Hepatocyte (in vitro differentiated cells): Measurements from ENCODE around the gene MATR3. TPM values are rescaled to one million over a fixed set of nuclear protein-coding genes. Genes with fewer than 3 reads are reported as not detected.
A peak's percentile ranks its signal among the peaks of the same experiment; 100 is the strongest.

Experiments
- DNase-seq: peaks from one replicate; pipeline ENCODE4 v3.0.0-alpha.2; 2016; ENCODE audit warnings: low spot score
- H2AFZ ChIP-seq: fragments of 200-600 bp; sonication (generic); 2 replicates; pipeline ENCODE4 v1.6.0; 2016; ENCODE audit warnings: antibody characterized with exemption, mild to moderate bottlenecking
- H3K27ac ChIP-seq: fragments of 200-600 bp; sonication (generic); 2 replicates; pipeline ENCODE4 v1.5.1; 2016; ENCODE audit warnings: mild to moderate bottlenecking
- H3K27me3 ChIP-seq: fragments of 200-600 bp; sonication (generic); 2 replicates; pipeline ENCODE4 v1.6.1; 2016
- H3K36me3 ChIP-seq: fragments of 200-600 bp; sonication (generic); replicated peaks from 2 replicates; pipeline ENCODE4 v1.5.1; 2016; ENCODE audit warnings: low read depth; ENCODE audit not compliant: insufficient read depth
- H3K4me1 ChIP-seq: fragments of 200-600 bp; sonication (generic); 2 replicates; pipeline ENCODE4 v1.5.1; 2016; ENCODE audit warnings: mild to moderate bottlenecking, moderate library complexity; ENCODE audit not compliant: insufficient read depth
- H3K4me2 ChIP-seq: fragments of 200-600 bp; sonication (generic); 2 replicates; pipeline ENCODE4 v1.6.0; 2016
- H3K4me3 ChIP-seq: fragments of 200-600 bp; sonication (generic); 2 replicates; pipeline ENCODE4 v1.5.1; 2016; ENCODE audit warnings: mild to moderate bottlenecking
- H3K79me2 ChIP-seq: fragments of 200-600 bp; sonication (generic); 2 replicates; pipeline ENCODE4 v1.6.0; 2017; ENCODE audit warnings: mild to moderate bottlenecking
- H3K9me2 ChIP-seq: fragments of 200-600 bp; sonication (generic); replicated peaks from 2 replicates; pipeline ENCODE4 v1.6.0; 2017; ENCODE audit warnings: mild to moderate bottlenecking; ENCODE audit not compliant: insufficient read depth
- H3K9me3 ChIP-seq: fragments of 200-600 bp; sonication (generic); 2 replicates; pipeline ENCODE4 v1.5.1; 2016; ENCODE audit warnings: low read depth, mild to moderate bottlenecking
- H4K20me1 ChIP-seq: fragments of 200-600 bp; sonication (generic); 2 replicates; pipeline ENCODE4 v1.6.0; 2016; ENCODE audit warnings: mild to moderate bottlenecking; ENCODE audit not compliant: insufficient read depth, poor library complexity, severe bottlenecking
- CTCF ChIP-seq: fragments of 200-600 bp; sonication (generic); IDR thresholded peaks from 2 replicates; pipeline ENCODE4 v1.5.1; 2016; ENCODE audit warnings: antibody characterized with exemption, mild to moderate bottlenecking; ENCODE audit not compliant: poor library complexity
- EZH2 ChIP-seq: fragments of 200-600 bp; sonication (generic); IDR thresholded peaks from 2 replicates; pipeline ENCODE4 v1.6.1; 2016; ENCODE audit warnings: antibody characterized with exemption, mild to moderate bottlenecking, borderline replicate concordance
- EZH2phosphoT487 ChIP-seq: fragments of 200-600 bp; sonication (generic); IDR thresholded peaks from one replicate; pipeline ENCODE4 v1.6.1; 2018; ENCODE audit warnings: antibody characterized with exemption, mild to moderate bottlenecking, low read depth, moderate library complexity; ENCODE audit not compliant: unreplicated experiment, severe bottlenecking
- WGBS: methylation state at CpG from one replicate; pipeline ENCODE4 v1.1.6; 2016; ENCODE audit warnings: low lambda C conversion rate; ENCODE audit errors: missing lambda C conversion rate; 5-methylcytosine and 5-hydroxymethylcytosine counted together
- polyA plus RNA-seq: library from polyadenylated mRNA; unstranded; fragments of >200 nt; fragmentation: Nextera tagmentation; extraction: Ambion mirVana; gene quantifications from 2 replicates; pipeline ENCODE4 v1.2.1, GENCODE V29; 2016
- total RNA-seq: library from RNA; depleted of rRNA; stranded (reverse); fragments of >200 nt; gene quantifications from 2 replicates; pipeline ENCODE4 v1.2.3, GENCODE V29; 2014

MATR3 gene
- total and polyA plus RNA-seq, 2 experiments from 2014 or later: 183 to 355 TPM

GRCh38 chr5:139275536-139275935 lies 18.0 kb upstream of the MATR3 start:
- H3K27ac ChIP-seq: no peak overlapping the region
- no peaks in the 10 kb centered on the region for H3K36me3 ChIP-seq
- H3K4me3 ChIP-seq: no peak overlapping the region
- no peak overlapping the region for H2AFZ ChIP-seq
- H3K4me2 ChIP-seq: peak overlapping the region; percentile 91
- no peaks in the 10 kb centered on the region for H4K20me1 ChIP-seq
- DNase-seq: no peak
- no peaks in the 10 kb centered on the region for H3K9me3 ChIP-seq
- H3K79me2 ChIP-seq: peaks cover 8% of the 10 kb centered on the region
- no peaks in the 10 kb centered on the region for H3K27me3 ChIP-seq
- 90% methylated on average over 4 of the region's 4 CpGs for WGBS
- TF ChIP-seq EZH2: no peak
- TF ChIP-seq EZH2phosphoT487: no peak
- TF ChIP-seq CTCF: no peak
- H3K4me1 ChIP-seq: peaks cover 17% of the 10 kb centered on the region
- H3K9me2 ChIP-seq: no peaks in the 10 kb centered on the region

- TF ChIP-seq EZH2phosphoT487: no peak
- TF ChIP-seq CTCF: no peak
- no peak for TF ChIP-seq EZH2
- 48% methylated on average over 3 of the region's 3 CpGs for WGBS
These were observed 17.6 kb upstream of the MATR3 start for GRCh38 chr5:139275956-139276355.

GRCh38 chr5:139276426-139276825 lies 17.1 kb upstream of the MATR3 start:
- WGBS: 65% methylated on average over 2 of the region's 2 CpGs
- no peaks in the 10 kb centered on the region for H3K9me3 ChIP-seq
- H3K27ac ChIP-seq: no peak overlapping the region
- H3K36me3 ChIP-seq: no peaks in the 10 kb centered on the region
- no peak for DNase-seq
- H3K4me1 ChIP-seq: peaks cover 17% of the 10 kb centered on the region
- no peak overlapping the region for H2AFZ ChIP-seq
- H3K4me3 ChIP-seq: no peak overlapping the region
- no peaks in the 10 kb centered on the region for H3K9me2 ChIP-seq
- H4K20me1 ChIP-seq: no peaks in the 10 kb centered on the region
- TF ChIP-seq EZH2: no peak
- TF ChIP-seq CTCF: no peak
- no peak for TF ChIP-seq EZH2phosphoT487
- H3K4me2 ChIP-seq: no peak overlapping the region
- peaks cover 8% of the 10 kb centered on the region for H3K79me2 ChIP-seq
- no peaks in the 10 kb centered on the region for H3K27me3 ChIP-seq

More at GRCh38 chr5:139275956-139276355, 17.6 kb upstream of the MATR3 start:
- Histone ChIP-seq H4K20me1 (no peaks in the 10 kb centered on the region), H3K79me2 (peaks cover 8% of the 10 kb centered on the region), H3K4me3 (no peak overlapping the region), H2AFZ (no peak overlapping the region), H3K27me3 (no peaks in the 10 kb centered on the region), H3K9me3 (no peaks in the 10 kb centered on the region), H3K4me2 (no peak overlapping the region), H3K9me2 (no peaks in the 10 kb centered on the region), H3K27ac (no peak overlapping the region), H3K36me3 (no peaks in the 10 kb centered on the region), H3K4me1 (peaks cover 17% of the 10 kb centered on the region)
- no peak for DNase-seq

GRCh38 chr5:139277171-139277570 lies 16.4 kb upstream of the MATR3 start:
- Histone ChIP-seq H4K20me1 (no peaks in the 10 kb centered on the region), H2AFZ (no peak overlapping the region), H3K36me3 (no peaks in the 10 kb centered on the region), H3K4me1 (peaks cover 17% of the 10 kb centered on the region), H3K4me2 (no peak overlapping the region), H3K9me3 (no peaks in the 10 kb centered on the region), H3K9me2 (no peaks in the 10 kb centered on the region), H3K27me3 (no peaks in the 10 kb centered on the region), H3K4me3 (no peak overlapping the region), H3K27ac (no peak overlapping the region), H3K79me2 (peaks cover 10% of the 10 kb centered on the region)
- DNase-seq: no peak
- TF ChIP-seq CTCF: no peak
- no peak for TF ChIP-seq EZH2
- no peak for TF ChIP-seq EZH2phosphoT487
- WGBS: 72% methylated on average over 5 of the region's 5 CpGs
